ENCODE results near the gene GATA3. TPM values are rescaled to one million over a fixed set of nuclear protein-coding genes. Genes with fewer than 3 reads are reported as not detected.

Gene GATA3
- polyA plus RNA-seq, 1 donor from 2014 or later = not detected

GRCh38 chr10:8061274-8062211 is 7.1 kb downstream of the GATA3 start:
- Histone ChIP-seq H3K36me3 (ENCODE audit: insufficient read depth, low read length) (no peaks in the 10 kb centered on the region), H3K79me2 (replicated peaks; ENCODE audit: insufficient read depth, low read length) (no peaks in the 10 kb centered on the region), H3K4me2 (ENCODE audit: low read length) (no peak overlapping the region), H4K20me1 (ENCODE audit: insufficient read depth) (no peaks in the 10 kb centered on the region), H3K27me3 (ENCODE audit: insufficient read depth, low read depth, low read length) (peaks cover 99% of the 10 kb centered on the region), H3K9me3 (ENCODE audit: low read length) (no peaks in the 10 kb centered on the region), H3K9ac (ENCODE audit: low read length) (no peak overlapping the region), H2AFZ (ENCODE audit: low read depth, low read length) (no peak overlapping the region), H3K27ac (ENCODE audit: low read length) (no peak overlapping the region), H3F3A (ENCODE audit: insufficient read depth, low read length, poor library complexity, severe bottlenecking) (no peaks in the 10 kb centered on the region), H3K4me3 (ENCODE audit: low read length) (no peak overlapping the region), H3K9me2 (ENCODE audit: insufficient read depth, low read length) (no peaks in the 10 kb centered on the region)
- TF ChIP-seq EP300 (conservative IDR thresholded peaks at IDR 0.05; ENCODE audit: poor library complexity, severe bottlenecking) = no peak
- TF ChIP-seq MXI1 (conservative IDR thresholded peaks at IDR 0.05; ENCODE audit: poor library complexity, severe bottlenecking) = no peak
- no peak for TF ChIP-seq EZH2 (IDR thresholded peaks at IDR 0.05; ENCODE audit: borderline replicate concordance, insufficient read depth, low read length, poor library complexity, severe bottlenecking)
- no peak for TF ChIP-seq SMC3 (conservative IDR thresholded peaks at IDR 0.05; ENCODE audit: poor library complexity)
- TF ChIP-seq, protein P1, sequence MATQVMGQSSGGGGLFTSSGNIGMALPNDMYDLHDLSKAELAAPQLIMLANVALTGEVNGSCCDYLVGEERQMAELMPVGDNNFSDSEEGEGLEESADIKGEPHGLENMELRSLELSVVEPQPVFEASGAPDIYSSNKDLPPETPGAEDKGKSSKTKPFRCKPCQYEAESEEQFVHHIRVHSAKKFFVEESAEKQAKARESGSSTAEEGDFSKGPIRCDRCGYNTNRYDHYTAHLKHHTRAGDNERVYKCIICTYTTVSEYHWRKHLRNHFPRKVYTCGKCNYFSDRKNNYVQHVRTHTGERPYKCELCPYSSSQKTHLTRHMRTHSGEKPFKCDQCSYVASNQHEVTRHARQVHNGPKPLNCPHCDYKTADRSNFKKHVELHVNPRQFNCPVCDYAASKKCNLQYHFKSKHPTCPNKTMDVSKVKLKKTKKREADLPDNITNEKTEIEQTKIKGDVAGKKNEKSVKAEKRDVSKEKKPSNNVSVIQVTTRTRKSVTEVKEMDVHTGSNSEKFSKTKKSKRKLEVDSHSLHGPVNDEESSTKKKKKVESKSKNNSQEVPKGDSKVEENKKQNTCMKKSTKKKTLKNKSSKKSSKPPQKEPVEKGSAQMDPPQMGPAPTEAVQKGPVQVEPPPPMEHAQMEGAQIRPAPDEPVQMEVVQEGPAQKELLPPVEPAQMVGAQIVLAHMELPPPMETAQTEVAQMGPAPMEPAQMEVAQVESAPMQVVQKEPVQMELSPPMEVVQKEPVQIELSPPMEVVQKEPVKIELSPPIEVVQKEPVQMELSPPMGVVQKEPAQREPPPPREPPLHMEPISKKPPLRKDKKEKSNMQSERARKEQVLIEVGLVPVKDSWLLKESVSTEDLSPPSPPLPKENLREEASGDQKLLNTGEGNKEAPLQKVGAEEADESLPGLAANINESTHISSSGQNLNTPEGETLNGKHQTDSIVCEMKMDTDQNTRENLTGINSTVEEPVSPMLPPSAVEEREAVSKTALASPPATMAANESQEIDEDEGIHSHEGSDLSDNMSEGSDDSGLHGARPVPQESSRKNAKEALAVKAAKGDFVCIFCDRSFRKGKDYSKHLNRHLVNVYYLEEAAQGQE (IDR thresholded peaks at IDR 0.05; ENCODE audit: borderline replicate concordance) = no peak
- TF ChIP-seq RAD21 (conservative IDR thresholded peaks at IDR 0.05) = no peak
- TF ChIP-seq POLR2AphosphoS5 (IDR thresholded peaks at IDR 0.05) = no peak
- TF ChIP-seq, protein P2, sequence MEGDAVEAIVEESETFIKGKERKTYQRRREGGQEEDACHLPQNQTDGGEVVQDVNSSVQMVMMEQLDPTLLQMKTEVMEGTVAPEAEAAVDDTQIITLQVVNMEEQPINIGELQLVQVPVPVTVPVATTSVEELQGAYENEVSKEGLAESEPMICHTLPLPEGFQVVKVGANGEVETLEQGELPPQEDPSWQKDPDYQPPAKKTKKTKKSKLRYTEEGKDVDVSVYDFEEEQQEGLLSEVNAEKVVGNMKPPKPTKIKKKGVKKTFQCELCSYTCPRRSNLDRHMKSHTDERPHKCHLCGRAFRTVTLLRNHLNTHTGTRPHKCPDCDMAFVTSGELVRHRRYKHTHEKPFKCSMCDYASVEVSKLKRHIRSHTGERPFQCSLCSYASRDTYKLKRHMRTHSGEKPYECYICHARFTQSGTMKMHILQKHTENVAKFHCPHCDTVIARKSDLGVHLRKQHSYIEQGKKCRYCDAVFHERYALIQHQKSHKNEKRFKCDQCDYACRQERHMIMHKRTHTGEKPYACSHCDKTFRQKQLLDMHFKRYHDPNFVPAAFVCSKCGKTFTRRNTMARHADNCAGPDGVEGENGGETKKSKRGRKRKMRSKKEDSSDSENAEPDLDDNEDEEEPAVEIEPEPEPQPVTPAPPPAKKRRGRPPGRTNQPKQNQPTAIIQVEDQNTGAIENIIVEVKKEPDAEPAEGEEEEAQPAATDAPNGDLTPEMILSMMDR (IDR thresholded peaks at IDR 0.05; ENCODE audit: poor library complexity, severe bottlenecking) = no peak

GRCh38 chr10:8063128-8063908 is 8.8 kb downstream of the GATA3 start:
- Histone ChIP-seq H3F3A (ENCODE audit: insufficient read depth, low read length, poor library complexity, severe bottlenecking) (no peaks in the 10 kb centered on the region), H3K27me3 (ENCODE audit: insufficient read depth, low read depth, low read length) (peaks cover 83% of the 10 kb centered on the region), H3K79me2 (replicated peaks; ENCODE audit: insufficient read depth, low read length) (no peaks in the 10 kb centered on the region), H3K9ac (ENCODE audit: low read length) (no peak overlapping the region), H3K36me3 (ENCODE audit: insufficient read depth, low read length) (no peaks in the 10 kb centered on the region), H2AFZ (ENCODE audit: low read depth, low read length) (no peak overlapping the region), H3K4me2 (ENCODE audit: low read length) (no peak overlapping the region), H3K27ac (ENCODE audit: low read length) (no peak overlapping the region), H4K20me1 (ENCODE audit: insufficient read depth) (no peaks in the 10 kb centered on the region), H3K9me2 (ENCODE audit: insufficient read depth, low read length) (no peaks in the 10 kb centered on the region), H3K4me3 (ENCODE audit: low read length) (no peak overlapping the region), H3K9me3 (ENCODE audit: low read length) (no peaks in the 10 kb centered on the region)
- TF ChIP-seq MXI1 (conservative IDR thresholded peaks at IDR 0.05; ENCODE audit: poor library complexity, severe bottlenecking) (no peak), SMC3 (conservative IDR thresholded peaks at IDR 0.05; ENCODE audit: poor library complexity) (no peak), EP300 (conservative IDR thresholded peaks at IDR 0.05; ENCODE audit: poor library complexity, severe bottlenecking) (no peak), EZH2 (IDR thresholded peaks at IDR 0.05; ENCODE audit: borderline replicate concordance, insufficient read depth, low read length, poor library complexity, severe bottlenecking) (no peak), POLR2AphosphoS5 (IDR thresholded peaks at IDR 0.05) (no peak), TAF1 (IDR thresholded peaks at IDR 0.05; ENCODE audit: low read depth) (no peak), RAD21 (conservative IDR thresholded peaks at IDR 0.05) (no peak)
- TF ChIP-seq, protein P2 (IDR thresholded peaks at IDR 0.05; ENCODE audit: poor library complexity, severe bottlenecking) = no peak
- TF ChIP-seq, protein P1 (IDR thresholded peaks at IDR 0.05; ENCODE audit: borderline replicate concordance) = no peak

Measured in neural cell (in vitro differentiated cells).